Epithelial cell of prostate (primary cell): ENCODE results near the gene PXN.
"Not testable (repeated sequence)": the region's sequence is repeated elsewhere in the genome, so short reads cannot be mapped to it uniquely, and the experiment has no call there.

Experiments used
- DNase-seq: peaks from one replicate; pipeline ENCODE4 v3.0.0-alpha.2; 2011; ENCODE audit warnings: low read depth, low spot score
- H3K27ac ChIP-seq: fragments of 450-650 bp; 2 replicates; pipeline ENCODE4 v1.5.1; 2017; ENCODE audit warnings: mild to moderate bottlenecking

The PXN gene

GRCh38 chr12:120213758-120214157, 51.8 kb downstream of the PXN start:
- H3K27ac ChIP-seq: no peak overlapping the region
- DNase-seq: no peak

DNA sequence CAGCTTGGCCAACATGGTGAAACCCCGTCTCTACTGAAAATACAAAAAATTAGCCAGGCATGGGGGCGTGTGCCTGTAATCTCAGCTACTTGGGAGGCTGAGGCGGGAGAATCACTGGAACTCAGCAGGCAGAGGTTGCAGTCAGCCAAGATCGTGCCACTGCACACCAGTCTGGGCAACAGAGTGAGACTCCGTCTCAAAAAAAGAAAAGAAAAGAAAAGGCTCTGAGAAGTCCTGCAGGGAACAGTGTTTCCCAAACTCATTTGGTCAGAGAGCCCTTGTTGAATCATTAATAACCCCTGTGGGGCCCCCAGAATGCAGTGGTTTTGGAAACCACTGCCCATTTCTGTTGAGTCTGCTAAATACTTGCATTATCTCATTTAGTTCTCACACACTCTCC, 52.3 kb downstream of the PXN start:
- DNase-seq, H3K27ac ChIP-seq: not testable (repeated sequence)

- no peak for DNase-seq
- H3K27ac ChIP-seq: no peak overlapping the region
Measured at GRCh38 chr12:120212301-120212700, 53.2 kb downstream of the PXN start.

DNA sequence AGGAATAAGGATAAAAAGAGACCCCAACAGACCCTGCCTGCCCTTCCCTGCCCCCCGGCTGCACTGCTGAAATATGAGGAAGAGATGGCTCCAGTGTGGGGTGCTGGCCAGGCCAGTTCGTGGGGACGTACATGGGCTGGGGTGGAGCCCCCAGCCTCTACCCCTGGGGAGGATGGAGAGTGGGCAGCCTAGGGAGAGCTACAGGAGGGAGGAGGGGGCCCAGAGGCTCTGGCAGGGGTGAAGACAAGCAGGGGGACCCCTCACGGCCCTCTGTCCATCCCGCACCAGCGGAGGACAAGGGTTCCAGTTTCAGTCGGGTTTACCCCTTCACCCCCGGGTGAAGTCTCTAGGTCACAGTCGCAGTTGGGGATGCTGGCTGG, 53.6 kb downstream of the PXN start:
- peak overlapping the region; percentile 48 for H3K27ac ChIP-seq
- DNase-seq: no peak

- no peak for DNase-seq
- H3K27ac ChIP-seq: peak overlapping the region; percentile 48
Measured at GRCh38 chr12:120211243-120211903, 54.2 kb downstream of the PXN start.

GRCh38 chr12:120209851-120210250, 55.7 kb downstream of the PXN start:
- DNase-seq: no peak
- peak overlapping the region; percentile 48 for H3K27ac ChIP-seq

DNA sequence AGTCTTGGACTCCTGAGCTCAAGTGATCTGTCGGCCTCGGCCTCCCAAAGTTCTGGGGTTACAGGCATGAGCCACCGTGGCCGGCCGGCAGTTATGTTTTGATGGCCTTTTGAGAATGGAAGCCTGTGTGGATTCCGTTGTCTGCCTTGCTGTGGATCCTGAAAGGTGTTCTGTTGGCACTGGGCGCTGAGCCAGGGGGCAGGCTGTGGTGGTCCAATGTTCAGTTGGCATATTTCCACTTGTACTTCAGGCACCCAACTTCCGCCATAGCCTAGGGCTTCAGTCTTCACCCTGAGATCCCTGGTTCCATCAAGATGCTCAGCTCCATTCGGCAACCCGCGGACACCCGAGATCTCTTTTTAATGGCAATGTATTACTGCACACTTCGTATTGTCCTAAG, 58.3 kb downstream of the PXN start:
- no peak for DNase-seq

GRCh38 chr12:120206781-120207180, 58.7 kb downstream of the PXN start:
- not testable (repeated sequence) for H3K27ac ChIP-seq, DNase-seq

More for the DNA sequence above, 58.3 kb downstream of the PXN start:
- no peak overlapping the region for H3K27ac ChIP-seq

DNA sequence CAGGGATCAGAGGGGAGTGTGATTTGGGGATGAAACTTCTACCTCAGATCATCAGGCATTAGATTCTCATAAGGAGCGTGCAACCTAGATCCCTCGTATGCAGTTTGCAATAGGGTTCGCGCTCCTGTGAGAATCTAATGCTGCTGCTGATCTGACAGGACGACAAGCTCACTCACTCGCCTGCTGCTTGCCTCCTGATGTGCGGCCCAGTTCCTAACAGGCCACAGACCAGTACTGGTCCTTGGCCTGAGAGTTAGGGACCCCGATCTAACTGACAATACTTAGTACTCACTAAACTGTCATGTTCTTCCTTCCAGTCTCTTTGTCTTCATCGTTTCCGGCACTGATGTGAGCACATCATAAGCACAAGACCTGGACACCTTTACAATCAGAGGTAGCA, 59.3 kb downstream of the PXN start:
- no peak overlapping the region for H3K27ac ChIP-seq
- DNase-seq: no peak

DNA sequence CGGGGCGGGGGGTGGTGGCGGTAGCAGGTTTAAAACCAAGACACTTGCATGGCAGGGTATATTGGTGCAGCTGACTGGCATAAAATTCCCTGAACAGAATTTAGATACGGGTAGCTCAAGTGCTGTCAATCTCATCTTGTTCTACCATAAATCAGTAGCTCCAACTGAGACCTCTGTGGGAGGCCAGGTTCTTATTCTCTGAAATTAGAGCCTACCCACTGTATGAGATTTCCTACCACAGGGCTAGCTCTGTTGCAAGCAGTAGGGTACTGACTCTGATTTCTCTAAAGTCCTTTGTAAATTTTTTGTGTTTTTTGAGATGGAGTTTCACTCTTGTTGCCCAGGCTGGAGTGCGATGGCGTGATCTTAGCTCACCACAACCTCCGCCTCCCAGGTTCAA, 61.4 kb downstream of the PXN start:
- DNase-seq: no peak
- H3K27ac ChIP-seq: no peak overlapping the region

DNA sequence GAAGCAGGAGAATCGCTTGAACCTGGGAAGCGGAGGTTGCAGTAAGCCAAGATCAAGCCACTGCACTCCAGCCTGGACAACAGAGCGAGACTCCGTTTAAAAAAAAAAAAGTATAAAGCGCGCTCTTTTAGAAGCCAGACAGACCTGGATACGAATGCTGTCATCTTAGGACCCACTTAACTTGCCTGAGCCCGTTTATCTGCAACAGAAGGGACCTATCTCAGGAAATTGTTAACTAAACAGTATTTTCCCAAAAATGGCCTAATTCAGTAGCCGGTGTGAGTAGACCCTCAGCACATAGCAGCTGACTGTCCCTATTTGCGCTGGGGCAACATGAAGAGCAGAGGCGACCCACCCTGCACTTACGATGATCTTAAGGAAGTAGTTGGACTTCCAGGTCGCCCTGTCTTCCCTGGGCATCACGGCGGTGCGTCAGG, 65.1 kb downstream of the PXN start:
- DNase-seq: no peak
- peak overlapping the region; percentile 94 for H3K27ac ChIP-seq

DNA sequence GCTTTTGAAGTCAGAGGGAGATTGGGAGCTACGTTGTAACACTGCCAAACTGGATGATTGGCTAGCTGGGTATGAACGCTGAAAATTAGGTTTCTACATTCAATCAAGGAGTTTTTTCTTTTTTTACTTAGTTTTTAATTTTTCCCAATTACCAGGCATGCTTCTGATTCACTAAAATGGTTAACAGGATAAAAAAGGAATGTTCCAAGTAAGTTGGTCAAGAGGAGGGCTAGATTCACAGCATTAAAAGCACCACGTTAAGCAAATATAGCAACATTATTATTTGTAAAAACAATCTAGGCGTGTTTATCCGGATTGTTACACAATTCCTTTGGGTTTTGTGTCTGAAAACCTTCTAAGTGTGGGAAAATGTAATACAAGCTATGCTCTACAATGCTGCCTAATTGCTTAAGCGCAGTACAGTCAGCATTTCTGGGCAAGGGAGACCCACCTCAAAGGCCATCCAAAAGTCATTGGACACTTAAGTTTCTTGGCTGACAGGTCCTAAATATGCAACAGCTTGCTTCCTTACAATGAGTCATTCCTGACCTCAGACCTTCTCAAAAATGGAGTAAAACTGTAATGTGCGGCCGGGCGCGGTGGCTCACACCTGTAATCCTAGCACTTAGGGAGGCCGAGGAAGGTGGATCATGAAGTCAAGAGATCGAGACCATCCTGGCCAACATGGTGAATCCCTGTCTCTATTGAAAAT, 65.8 kb downstream of the PXN start:
- peak overlapping the region; percentile 94 for H3K27ac ChIP-seq
- no peak for DNase-seq

GRCh38 chr12:120199025-120199424, 66.5 kb downstream of the PXN start:
- DNase-seq: no peak
- peak overlapping the region; percentile 94 for H3K27ac ChIP-seq

GRCh38 chr12:120197542-120197887, 68.0 kb downstream of the PXN start:
- H3K27ac ChIP-seq: peak overlapping the region; percentile 94
- no peak for DNase-seq

GRCh38 chr12:120196817-120197541, 68.6 kb downstream of the PXN start:
- DNase-seq: not testable (repeated sequence)
- peak overlapping the region; percentile 94 for H3K27ac ChIP-seq

DNA sequence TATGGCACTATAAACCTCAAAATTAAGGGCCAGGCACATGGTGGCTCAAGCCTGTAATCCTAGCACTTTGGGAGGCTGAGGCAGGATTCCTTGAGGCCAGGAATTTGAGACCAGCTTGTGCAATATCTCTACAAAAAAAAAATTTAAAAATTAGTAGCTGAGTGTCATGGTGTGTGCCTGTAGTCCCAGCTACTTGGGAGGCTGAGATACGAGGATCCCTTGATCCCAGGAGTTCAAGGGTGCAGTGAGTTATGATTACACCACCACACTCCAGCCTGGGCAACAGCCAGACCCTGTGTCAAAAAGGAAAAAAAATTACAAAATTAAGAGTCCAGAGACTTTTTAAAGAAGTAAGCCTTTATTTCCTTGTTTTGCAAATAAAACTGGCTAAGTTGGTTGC, 69.2 kb downstream of the PXN start:
- no peak for DNase-seq
- H3K27ac ChIP-seq: peak overlapping the region; percentile 94

DNA sequence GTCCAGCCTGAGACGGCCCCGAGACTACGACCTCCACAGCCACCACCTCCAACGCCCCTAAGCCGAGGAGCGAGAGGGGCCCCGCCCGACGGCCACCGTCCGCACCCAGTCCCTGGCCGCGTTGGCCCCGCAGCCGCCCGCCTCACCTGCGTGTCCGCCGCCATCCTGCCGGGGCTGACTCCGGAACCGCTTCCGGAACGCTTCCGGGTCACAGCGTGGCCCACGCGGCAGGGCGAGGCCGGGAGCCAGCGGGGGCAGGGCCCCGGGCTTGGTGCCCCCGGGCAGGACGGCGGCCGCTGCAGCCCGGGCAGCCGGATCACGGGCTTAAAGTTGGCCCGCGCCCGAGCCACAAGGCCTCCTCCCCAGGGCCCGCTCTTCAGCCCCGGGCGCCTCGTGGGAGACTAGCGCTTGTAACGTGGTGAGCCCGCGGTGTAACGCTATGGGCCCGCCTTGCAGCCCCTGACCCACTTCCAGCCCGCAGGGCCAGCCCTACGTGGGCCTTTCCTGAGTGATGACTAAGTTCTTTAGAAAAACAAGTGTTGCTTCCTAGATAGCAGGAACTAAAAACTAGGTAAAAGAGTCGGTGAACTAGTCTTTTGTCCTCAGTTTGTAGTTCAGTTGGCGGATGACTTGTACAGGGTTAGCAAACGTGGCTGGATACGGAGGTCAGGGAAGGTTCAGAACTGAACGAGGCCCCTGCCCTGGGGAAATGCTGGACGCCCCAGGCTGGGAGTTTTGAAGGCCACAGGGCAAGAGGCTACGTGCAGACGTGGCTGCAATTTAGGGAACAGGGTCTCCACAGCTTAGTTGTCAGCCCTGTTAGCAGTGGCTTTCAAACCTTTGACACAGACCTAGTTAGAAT, 70.8 kb downstream of the PXN start, which contains the start of gene GCN1:
Gene GCN1 (minus strand): TSS at position 182 of the 862 bp plus-strand sequence. CDS start 18 bp downstream, at position 164.
- peak; percentile 62 for DNase-seq
- H3K27ac ChIP-seq: peak within 1 kb of the TSS; percentile 94

DNA sequence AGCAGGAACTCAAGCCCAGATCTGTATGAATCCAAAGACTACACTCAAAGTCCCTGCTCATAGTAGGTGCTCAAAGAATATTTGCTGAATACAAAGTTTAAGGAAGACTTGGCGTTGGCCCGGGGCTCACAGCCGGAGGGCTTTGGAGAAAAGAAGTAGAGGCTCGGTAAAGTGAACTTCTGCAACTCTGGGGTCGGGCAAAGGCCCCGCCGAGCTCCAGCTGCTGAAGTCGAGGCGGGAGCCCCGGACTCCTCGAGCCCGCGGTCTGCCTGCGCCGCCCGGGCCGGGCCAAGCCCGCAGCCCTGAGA, 71.3 kb downstream of the PXN start:
- peak overlapping the region; percentile 94 for H3K27ac ChIP-seq
- no peak for DNase-seq

GRCh38 chr12:120193286-120193685, 72.2 kb downstream of the PXN start:
- not testable (repeated sequence) for DNase-seq, H3K27ac ChIP-seq

DNA sequence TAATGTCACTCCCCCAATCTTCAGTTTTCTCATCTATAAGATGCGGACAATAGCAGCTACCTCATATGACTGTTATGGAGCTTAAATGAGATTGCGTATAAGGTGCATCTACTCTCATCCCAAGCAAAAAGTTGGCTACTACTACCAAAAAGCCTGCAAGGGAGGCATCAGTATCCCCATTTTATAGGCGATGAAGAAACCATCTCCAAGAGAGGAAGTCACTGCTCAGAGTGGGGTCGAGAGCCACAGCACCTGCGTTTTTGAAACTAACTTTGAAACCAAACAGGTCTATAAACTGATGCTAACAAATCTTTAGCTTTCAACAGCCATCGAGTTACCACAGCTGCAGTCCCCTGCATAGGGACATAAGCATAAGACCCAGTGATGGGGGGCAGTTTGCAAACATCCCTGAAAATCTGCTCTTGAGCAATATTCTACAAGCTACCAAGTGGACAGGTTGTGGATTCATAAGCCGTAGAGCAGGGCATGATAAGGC, 74.5 kb downstream of the PXN start:
- no peak for DNase-seq
- H3K27ac ChIP-seq: no peak overlapping the region
